GM06990 (cell line): ENCODE results near the gene PSMB11.

ENCODE experiments used
- DNase-seq: peaks from one replicate; pipeline ENCODE4 v3.0.0-alpha.2; 2011; ENCODE audit not compliant: insufficient read length; ENCODE audit errors: extremely low read depth
- H3K27me3 ChIP-seq: replicated peaks from 2 replicates; pipeline ENCODE4 v1.6.0; 2011; ENCODE audit warnings: low read length; ENCODE audit not compliant: control insufficient read depth, insufficient read depth
- H3K36me3 ChIP-seq: 2 replicates; pipeline ENCODE4 v1.5.1; 2011; ENCODE audit warnings: low read length; ENCODE audit not compliant: control insufficient read depth, insufficient read depth
- H3K4me3 ChIP-seq: replicated peaks from 2 replicates; pipeline ENCODE4 v1.5.1; 2011; ENCODE audit warnings: low read depth, mild to moderate bottlenecking, control low read depth, low read length
- CTCF ChIP-seq: IDR thresholded peaks from 2 replicates; pipeline ENCODE4 v1.5.1; 2011; ENCODE audit warnings: low read length, control low read depth, mild to moderate bottlenecking, inconsistent platforms; ENCODE audit not compliant: insufficient read depth, poor library complexity, severe bottlenecking

PSMB11 gene

GRCh38 chr14:23006188-23006534 lies 35.9 kb upstream of the PSMB11 start:
- TF ChIP-seq CTCF = no peak
- DNase-seq = no peak
- H3K36me3 ChIP-seq = no peaks in the 10 kb centered on the region
- no peaks in the 10 kb centered on the region for H3K27me3 ChIP-seq
- peak overlapping the region; percentile 93 for H3K4me3 ChIP-seq

- no peaks in the 10 kb centered on the region for H3K36me3 ChIP-seq
- TF ChIP-seq CTCF = peak; percentile 48
- H3K27me3 ChIP-seq = no peaks in the 10 kb centered on the region
- peak; percentile 98 for DNase-seq
- H3K4me3 ChIP-seq = peak overlapping the region; percentile 93
Measured at GRCh38 chr14:23006544-23007419, 35.2 kb upstream of the PSMB11 start.

GRCh38 chr14:23008831-23009230 lies 33.2 kb upstream of the PSMB11 start:
- TF ChIP-seq CTCF = no peak

GRCh38 chr14:23009483-23009938 lies 32.5 kb upstream of the PSMB11 start:
- no peak for TF ChIP-seq CTCF
- Histone ChIP-seq H3K36me3 (no peaks in the 10 kb centered on the region), H3K4me3 (peak overlapping the region; percentile 65), H3K27me3 (no peaks in the 10 kb centered on the region)
- no peak for DNase-seq

More at GRCh38 chr14:23008831-23009230, 33.2 kb upstream of the PSMB11 start:
- Histone ChIP-seq H3K4me3 (peak overlapping the region; percentile 3; the same call in 1 of the 2 replicates), H3K36me3 (no peaks in the 10 kb centered on the region), H3K27me3 (no peaks in the 10 kb centered on the region)
- no peak for DNase-seq

GRCh38 chr14:23009939-23010726 lies 31.9 kb upstream of the PSMB11 start, which contains the start of gene C14orf93:
TSS of gene C14orf93 (minus strand) at chr14:23010143. CDS start at chr14:22999023, 11,120 bp downstream.
- no peaks in the 10 kb centered on the region for H3K27me3 ChIP-seq
- H3K36me3 ChIP-seq = no peaks in the 10 kb centered on the region
- TF ChIP-seq CTCF = no peak
- DNase-seq = peak; percentile 87
- H3K4me3 ChIP-seq = peak within 1 kb of the TSS; percentile 65
